K562 (cell line): ENCODE results near the gene MARCHF5. TPM values are rescaled to one million over a fixed set of nuclear protein-coding genes. Genes with fewer than 3 reads are reported as not detected.
A peak's percentile ranks its signal among the peaks of the same experiment; 100 is the strongest.

Source experiments
- ATF7 ChIP-seq: fragments of 450-650 bp; IDR thresholded peaks from 2 replicates; pipeline ENCODE4 v1.7.1; 2014; ENCODE audit warnings: mild to moderate bottlenecking, moderate library complexity
- GABPB2 ChIP-seq: fragments of 250-450 bp; sonication (Bioruptor Pico); conservative IDR thresholded peaks from 2 replicates; pipeline ENCODE4 v1.5.1; 2021; ENCODE audit warnings: mild to moderate bottlenecking
- HBP1 ChIP-seq: fragments of 450-650 bp; formaldehyde crosslinking; IDR thresholded peaks from 2 replicates; pipeline ENCODE4 v1.4.0; 2022; ENCODE audit warnings: missing genetic modification characterization
- KAT7 ChIP-seq: sonication (generic); formaldehyde crosslinking; IDR thresholded peaks from 2 replicates; pipeline ENCODE4 v1.8.0; 2022; ENCODE audit warnings: missing genetic modification reagents, mild to moderate bottlenecking, borderline replicate concordance
- NCOA4 ChIP-seq: fragments of 450-650 bp; IDR thresholded peaks from 2 replicates; pipeline ENCODE4 v1.6.1; 2018; ENCODE audit warnings: mild to moderate bottlenecking; ENCODE audit not compliant: partially characterized antibody
- RNF219 ChIP-seq: fragments of 250-450 bp; sonication (Bioruptor Pico); IDR thresholded peaks from 2 replicates; pipeline ENCODE4 v1.5.0; 2022; ENCODE audit warnings: mild to moderate bottlenecking
- ZNF609 ChIP-seq: sonication (generic); formaldehyde crosslinking; IDR thresholded peaks from 2 replicates; pipeline ENCODE4 v1.8.1; 2023; ENCODE audit warnings: missing genetic modification reagents, mild to moderate bottlenecking, borderline replicate concordance
- polyA plus RNA-seq, 8 experiments: library from polyadenylated mRNA; depleted of rRNA in 4 of 8; stranded (reverse) in 5 of 8; unstranded in 3 of 8; fragments of >200 nt; fragmentation: Nextera tagmentation in 2 of 8; fragmentation: Illumina TruSeq in 1 of 8; extraction: Ambion mirVana in 2 of 8; extraction: Trizol in 1 of 8; gene quantifications; 2 replicates each; pipeline versions ENCODE4 v1.2.1 to v1.2.3, GENCODE V29; 2011 to 2014; ENCODE audit warnings: inconsistent platforms in 1 of 8, missing spikeins in 1 of 8
- total RNA-seq, 7 experiments: library from RNA; depleted of rRNA in 6 of 7; stranded (reverse); fragments of >200 nt in 6 of 7; fragmentation: Illumina TruSeq in 2 of 7; extraction: Trizol in 2 of 7; gene quantifications; 2 replicates each; pipeline versions ENCODE4 v1.2.1 to v1.2.3, GENCODE V29; 2011 to 2021; ENCODE audit warnings: low replicate concordance in 1 of 7

MARCHF5 gene
- total and polyA plus RNA-seq, 9 of the 15 experiments (the other 6 are each of a cell fraction or from before 2014, with no cell fraction given): 3.4 to 27.2 (median 11.5) TPM

GRCh38 chr10:92290837-92291615, at the start of gene MARCHF5, which contains the start of gene CPEB3 (continued):
- TF ChIP-seq ZNF609 (no peak), KAT7 (CRISPR knock-in tag) (peak; percentile 73; the same call in 1 of the 2 replicates), GABPB2 (CRISPR knock-in tag) (no peak), RNF219 (no peak), HBP1 (CRISPR knock-in tag) (no peak), NCOA4 (no peak), ATF7 (peak; percentile 81)
